ENCODE data around the gene GRK2. TPM values are rescaled to one million over a fixed set of nuclear protein-coding genes. Genes with fewer than 3 reads are reported as not detected.

Gene GRK2
- total RNA-seq, 4 donors from 2014 or later = 40.2 to 79.8 (median 68.4) TPM

DNA sequence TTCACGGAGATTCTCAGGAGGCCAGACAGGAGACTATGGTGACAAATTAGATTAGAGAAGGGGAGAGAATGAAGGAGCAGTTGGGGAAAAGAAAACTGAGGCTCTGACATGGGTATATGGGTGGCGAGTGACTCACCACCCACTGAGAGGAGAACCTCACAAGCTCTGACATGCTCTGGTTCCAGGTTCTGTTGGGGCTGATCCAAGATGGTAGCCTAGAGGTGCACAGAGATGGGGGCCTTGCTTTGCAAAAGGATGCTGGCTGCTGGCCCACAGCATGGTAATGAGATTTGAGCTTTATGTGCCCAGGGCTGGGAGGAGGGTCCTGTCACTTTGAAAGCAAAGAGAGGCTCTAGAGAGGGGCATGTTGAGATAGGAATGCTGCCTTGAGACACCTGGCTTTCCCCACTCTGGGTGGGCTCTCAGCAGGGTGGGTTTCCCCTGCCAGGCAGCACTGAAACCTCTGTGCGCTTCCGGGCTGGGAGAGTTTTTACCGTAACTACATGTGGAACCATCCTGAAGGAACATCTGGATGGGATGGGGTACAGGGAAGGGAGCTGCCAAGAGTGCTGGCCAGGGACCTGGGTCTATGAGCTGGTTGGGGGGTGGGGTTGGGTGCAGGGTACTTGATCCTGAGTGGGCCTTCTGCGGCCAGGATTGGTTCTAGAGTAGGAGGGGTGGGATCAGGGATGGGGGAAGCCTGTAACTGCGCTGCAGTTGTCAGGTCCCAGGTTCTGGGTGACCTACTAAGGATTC lies 1.2 kb upstream of the GRK2 start:
- peaks cover 0 to 6% of the 10 kb centered on the region in 2 donors for H3K36me3 ChIP-seq
- ATAC-seq (no peak), DNase-seq (no peak)
- no peaks in the 10 kb centered on the region for H3K27me3 ChIP-seq
- no peaks in the 10 kb centered on the region for H3K9me3 ChIP-seq
- intact Hi-C loops (cut with DNase I; ENCODE audit: low total_unique reads) = loop anchor here (5.0 kb wide), 1 partner anchor 37 kb away; the partner anchor contains the start of gene SSH3
- no peak for TF ChIP-seq POLR2A (IDR thresholded peaks at IDR 0.05)
- TF ChIP-seq, protein P1, sequence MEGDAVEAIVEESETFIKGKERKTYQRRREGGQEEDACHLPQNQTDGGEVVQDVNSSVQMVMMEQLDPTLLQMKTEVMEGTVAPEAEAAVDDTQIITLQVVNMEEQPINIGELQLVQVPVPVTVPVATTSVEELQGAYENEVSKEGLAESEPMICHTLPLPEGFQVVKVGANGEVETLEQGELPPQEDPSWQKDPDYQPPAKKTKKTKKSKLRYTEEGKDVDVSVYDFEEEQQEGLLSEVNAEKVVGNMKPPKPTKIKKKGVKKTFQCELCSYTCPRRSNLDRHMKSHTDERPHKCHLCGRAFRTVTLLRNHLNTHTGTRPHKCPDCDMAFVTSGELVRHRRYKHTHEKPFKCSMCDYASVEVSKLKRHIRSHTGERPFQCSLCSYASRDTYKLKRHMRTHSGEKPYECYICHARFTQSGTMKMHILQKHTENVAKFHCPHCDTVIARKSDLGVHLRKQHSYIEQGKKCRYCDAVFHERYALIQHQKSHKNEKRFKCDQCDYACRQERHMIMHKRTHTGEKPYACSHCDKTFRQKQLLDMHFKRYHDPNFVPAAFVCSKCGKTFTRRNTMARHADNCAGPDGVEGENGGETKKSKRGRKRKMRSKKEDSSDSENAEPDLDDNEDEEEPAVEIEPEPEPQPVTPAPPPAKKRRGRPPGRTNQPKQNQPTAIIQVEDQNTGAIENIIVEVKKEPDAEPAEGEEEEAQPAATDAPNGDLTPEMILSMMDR (IDR thresholded peaks at IDR 0.05 in 4 of 5, conservative IDR thresholded peaks at IDR 0.05 in 1 of 5) = no peak
- H3K4me3 ChIP-seq = no peak overlapping the region
- in situ Hi-C loops (cut with MboI; ENCODE audit: low sequenced_read_pairs in 4 of 4) = loop anchor here (5.0 to 10.0 kb wide), 5 partner anchors 47 to 120 kb away; no protein-coding TSS in a partner anchor
- peak overlapping the region in 1 of 4 donors; percentile 76 for H3K27ac ChIP-seq
- H3K4me1 ChIP-seq = peaks cover 33 to 52% of the 10 kb centered on the region in 2 donors

DNA sequence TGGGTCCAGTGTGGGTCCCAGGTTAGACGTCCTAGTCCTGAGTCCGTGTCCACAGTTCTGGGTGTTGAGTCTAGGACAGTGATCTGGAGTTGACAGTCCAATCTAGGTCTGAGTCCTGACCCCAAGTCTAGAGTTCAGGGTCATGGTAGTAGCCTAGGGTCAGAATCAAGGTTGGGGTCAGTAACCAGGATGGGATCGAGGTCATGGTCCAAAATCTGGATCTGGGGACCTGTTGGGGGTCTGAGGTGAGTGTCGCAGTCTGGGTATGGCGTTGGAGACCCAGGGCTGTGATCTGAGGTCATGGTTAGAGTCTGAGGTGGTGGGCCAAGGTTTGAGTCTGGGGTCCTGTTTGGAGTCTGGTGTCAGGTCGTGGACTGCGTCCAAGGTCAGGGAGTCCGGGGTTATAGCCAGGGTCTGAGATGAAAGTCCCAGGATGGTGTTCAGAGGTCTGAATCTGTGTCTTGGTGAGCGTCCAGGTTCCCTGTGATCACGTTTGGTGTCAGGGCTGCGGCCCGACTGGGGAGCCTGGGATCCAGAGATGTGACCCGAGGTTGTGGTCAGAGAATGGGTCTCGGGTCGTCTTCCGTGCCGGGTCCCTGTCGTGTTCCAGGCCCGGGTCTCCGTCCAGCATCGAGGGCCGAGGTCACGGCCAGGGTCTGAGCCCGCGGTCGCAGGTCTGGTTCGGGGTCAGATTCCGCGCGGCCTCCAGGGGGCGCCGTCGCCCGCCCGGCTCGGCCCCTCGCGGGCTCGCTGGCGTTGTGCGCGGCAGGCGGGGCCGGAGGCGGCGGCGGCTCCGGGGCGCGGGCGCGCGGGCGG lies 432 bp upstream of the GRK2 start:
- in situ Hi-C loops (cut with MboI; ENCODE audit: low sequenced_read_pairs in 4 of 4) (loop anchor here in 3 of 4 donors (5.0 to 10.0 kb wide), 3 partner anchors 46 to 119 kb away; no protein-coding TSS in a partner anchor), intact Hi-C loops (cut with DNase I; ENCODE audit: low total_unique reads) (loop anchor here (1.0 to 5.0 kb wide), 3 partner anchors 23 to 51 kb away; partner anchors contain the start of genes ANKRD13D and SSH3)
- H3K4me1 ChIP-seq = peaks cover 41 to 59% of the 10 kb centered on the region in 2 donors
- DNase-seq (peak; percentile 58 to 70), ATAC-seq (peak; percentile 74 to 77)
- peak overlapping the region; percentile 67 to 86 (median 74) for H3K27ac ChIP-seq
- peaks cover 0 to 6% of the 10 kb centered on the region in 2 donors for H3K36me3 ChIP-seq
- no peak for TF ChIP-seq POLR2A (IDR thresholded peaks at IDR 0.05)
- TF ChIP-seq, protein P1 (IDR thresholded peaks at IDR 0.05 in 4 of 5, conservative IDR thresholded peaks at IDR 0.05 in 1 of 5) = peak; percentile 71 to 96 (median 85)
- H3K27me3 ChIP-seq = no peaks in the 10 kb centered on the region
- H3K9me3 ChIP-seq = no peaks in the 10 kb centered on the region
- peak overlapping the region; percentile 8 to 44 (median 21) for H3K4me3 ChIP-seq

DNA sequence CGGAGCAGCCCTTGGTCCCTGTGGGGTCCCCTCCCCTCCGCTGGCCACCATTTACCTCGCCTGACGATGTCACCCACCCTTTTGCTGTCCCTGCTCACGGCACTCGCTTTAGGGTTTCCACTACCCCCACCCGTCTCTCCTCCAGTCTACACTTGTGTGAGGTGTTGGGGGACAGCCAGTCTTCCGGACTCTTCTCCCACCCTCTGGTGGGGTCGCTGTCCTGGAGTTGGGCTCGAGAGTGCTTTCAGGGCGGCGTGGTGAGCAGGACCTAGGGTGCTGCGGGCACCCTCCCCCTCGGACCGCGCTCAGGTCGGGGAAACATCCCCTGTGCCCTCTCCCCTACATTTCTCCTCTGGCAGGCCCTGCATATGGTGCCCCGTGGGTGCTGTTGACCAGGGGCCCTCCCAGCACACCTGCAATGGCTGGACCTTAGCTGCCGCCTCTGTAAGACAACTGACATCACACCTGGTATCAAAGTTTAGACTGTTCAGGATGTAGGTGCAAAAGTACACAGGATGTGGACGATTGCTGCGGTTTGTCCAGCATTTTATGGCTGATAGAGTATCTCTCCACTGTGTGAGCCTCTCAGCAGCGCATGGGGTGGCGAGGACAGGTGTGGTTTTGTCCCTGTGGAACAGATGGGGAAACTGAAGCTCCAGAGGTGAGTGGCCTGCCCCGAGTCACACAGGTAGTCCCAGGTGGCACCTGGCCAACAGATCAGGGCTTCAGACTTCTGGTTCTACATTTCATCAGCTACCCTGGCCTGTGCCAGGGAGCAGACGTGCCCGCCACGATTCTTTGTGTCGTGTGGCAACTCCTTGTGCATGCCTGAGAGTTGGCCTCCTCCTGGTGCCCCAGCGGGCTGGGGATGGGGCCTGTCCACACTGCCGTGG lies 1.2 kb downstream of the GRK2 start:
- intact Hi-C loops (cut with DNase I; ENCODE audit: low total_unique reads) = loop anchor here (5.0 kb wide), 1 partner anchor 35 kb away; the partner anchor contains the start of gene SSH3
- ATAC-seq (no peak), DNase-seq (no peak)

More for the DNA sequence above, 1.2 kb downstream of the GRK2 start:
- Histone ChIP-seq H3K4me1 (peaks cover 57 to 63% of the 10 kb centered on the region in 2 donors), H3K36me3 (peaks cover 0 to 6% of the 10 kb centered on the region in 2 donors), H3K9me3 (no peaks in the 10 kb centered on the region), H3K27ac (peak overlapping the region; percentile 69 to 89 (median 78)), H3K4me3 (peak overlapping the region; percentile 79 to 91 (median 88)), H3K27me3 (no peaks in the 10 kb centered on the region)
- TF ChIP-seq, protein P1 (IDR thresholded peaks at IDR 0.05 in 4 of 5, conservative IDR thresholded peaks at IDR 0.05 in 1 of 5) = no peak
- TF ChIP-seq POLR2A (IDR thresholded peaks at IDR 0.05) = no peak
- in situ Hi-C loops (cut with MboI; ENCODE audit: low sequenced_read_pairs in 4 of 4) = loop anchor here in 3 of 4 donors (5.0 to 10.0 kb wide), 3 partner anchors 45 to 117 kb away; no protein-coding TSS in a partner anchor

Measured in gastrocnemius medialis (tissue), 4 donors.